Regular cardiac myocyte (primary cell): Measurements from ENCODE around the gene IGFALS. TPM values are rescaled to one million over a fixed set of nuclear protein-coding genes. Genes with fewer than 3 reads are reported as not detected.

ENCODE experiments used
- total RNA-seq: library from RNA; depleted of rRNA; stranded (reverse); fragments of >200 nt; gene quantifications from 2 replicates; pipeline ENCODE4 v1.2.3, GENCODE V29; 2014

Gene IGFALS
- total RNA-seq: not detected in 2 replicates

DNA sequence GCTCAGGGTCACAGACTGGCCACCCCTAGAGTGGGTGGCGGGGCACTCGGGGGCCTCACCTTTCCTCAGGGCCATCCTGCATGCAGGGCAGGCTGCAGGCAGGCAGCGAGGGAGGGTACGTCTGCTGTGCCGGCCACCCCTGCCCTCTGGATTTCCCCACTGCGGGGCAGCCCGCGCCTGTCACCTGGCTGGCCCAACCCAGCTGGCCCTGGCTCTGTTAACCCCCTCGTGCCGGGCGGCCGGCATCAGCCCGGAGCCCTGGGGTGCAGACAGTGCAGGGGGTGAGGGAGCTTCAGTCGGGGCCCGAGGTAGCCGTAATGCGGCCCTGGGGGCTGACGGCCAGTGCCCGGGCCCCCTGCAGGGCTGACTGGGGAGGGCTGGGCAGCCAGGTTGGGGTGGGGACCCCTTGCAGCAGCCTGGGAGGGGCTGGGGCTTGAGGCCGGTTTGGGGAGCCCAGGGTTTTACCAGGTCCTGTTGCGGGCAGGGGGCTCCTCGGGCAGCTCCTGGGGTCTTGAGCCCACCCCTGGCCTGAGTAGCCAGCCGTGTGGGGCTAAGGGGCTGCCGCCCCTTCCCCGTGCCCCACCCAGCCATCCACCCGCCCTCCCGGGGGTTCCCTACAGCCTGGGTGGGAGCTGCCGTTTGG lies at the start of gene IGFALS:
IGFALS (minus strand) TSS at position 128 of the 643 bp plus-strand sequence; CDS start at position 75, 53 bp downstream.

DNA sequence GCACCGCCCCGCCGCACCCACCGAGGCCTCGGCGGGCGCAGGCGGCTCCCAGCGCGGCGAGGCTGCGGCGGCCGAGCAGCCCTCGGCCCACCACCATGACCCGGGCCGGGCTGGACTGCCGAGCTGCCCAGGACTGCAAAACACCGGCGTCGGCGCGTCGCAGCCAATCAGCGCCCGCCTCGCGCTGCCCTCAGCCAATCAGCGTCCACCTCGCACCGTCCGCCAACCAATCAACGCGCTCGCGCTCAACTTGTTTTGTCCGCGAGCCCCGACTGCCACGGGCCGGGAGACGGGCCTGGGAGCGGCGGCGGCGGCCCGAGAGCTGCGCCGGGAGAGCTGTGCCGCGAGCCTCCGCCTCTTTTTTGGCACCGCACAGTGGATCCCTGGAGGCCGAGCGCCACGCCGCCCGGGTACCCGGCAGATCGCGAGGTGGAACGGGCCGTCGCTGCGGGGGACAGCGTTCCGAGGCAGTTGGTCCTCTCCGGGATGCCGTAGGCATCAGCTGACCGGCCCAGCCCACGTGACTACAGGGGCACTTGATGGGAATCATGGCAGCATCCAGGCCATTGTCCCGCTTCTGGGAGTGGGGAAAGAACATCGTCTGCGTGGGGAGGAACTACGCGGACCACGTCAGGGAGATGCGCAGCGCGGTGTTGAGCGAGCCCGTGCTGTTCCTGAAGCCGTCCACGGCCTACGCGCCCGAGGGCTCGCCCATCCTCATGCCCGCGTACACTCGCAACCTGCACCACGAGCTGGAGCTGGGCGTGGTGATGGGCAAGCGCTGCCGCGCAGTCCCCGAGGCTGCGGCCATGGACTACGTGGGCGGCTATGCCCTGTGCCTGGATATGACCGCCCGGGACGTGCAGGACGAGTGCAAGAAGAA lies 33.4 kb upstream of the IGFALS start, which contains the start of the genes FAHD1 and HAGH:
FAHD1 (plus strand) TSS at position 516 of the 883 bp plus-strand sequence; CDS start at position 549, 33 bp downstream.
HAGH (minus strand) TSS at position 135 of the 883 bp plus-strand sequence; CDS start at position 97, 38 bp downstream.

DNA sequence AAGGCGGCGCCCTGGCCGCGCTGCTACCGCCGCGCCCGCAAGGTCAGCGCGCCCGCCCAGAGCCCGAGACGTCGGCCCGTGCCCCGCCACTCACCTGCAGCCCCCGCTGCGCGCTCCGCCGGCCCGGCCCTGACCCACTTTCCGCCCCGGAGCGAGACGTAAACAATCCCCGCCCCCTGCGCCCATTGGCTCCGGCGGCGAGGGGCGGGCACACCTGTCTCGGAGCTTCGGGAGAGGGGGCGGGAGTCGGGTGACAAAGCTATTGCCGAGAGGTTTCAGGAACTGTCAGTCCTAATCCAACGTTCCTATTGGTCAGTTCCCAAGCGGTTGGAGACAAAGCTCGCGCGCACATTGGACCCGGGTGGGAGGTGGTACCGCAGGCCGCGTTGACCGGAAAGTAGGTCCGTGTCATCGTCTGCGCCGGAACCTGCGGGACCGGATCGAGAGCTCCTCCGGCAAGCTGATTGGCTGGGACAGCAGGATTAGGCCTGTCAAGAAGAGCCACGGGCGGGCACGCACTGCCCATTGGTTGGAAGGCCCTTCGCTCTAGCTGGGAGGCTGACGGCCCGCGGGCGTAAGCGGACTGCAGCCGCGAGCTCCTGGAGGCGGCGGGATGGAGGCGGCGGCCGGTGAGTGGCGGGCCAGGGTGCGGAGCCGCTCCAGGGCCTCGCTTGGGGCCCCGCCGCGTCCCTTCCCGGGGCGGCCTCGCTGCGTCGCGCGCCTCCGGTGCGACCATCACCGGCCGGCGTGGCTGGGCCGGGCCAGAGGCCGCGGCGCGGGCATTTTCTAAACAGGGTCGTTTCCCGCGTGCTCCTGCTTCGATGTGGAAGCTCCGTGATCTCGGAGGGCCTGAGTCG lies 10.9 kb downstream of the IGFALS start, which contains the start of the genes NUBP2 and SPSB3:
NUBP2 (plus strand) TSS at position 553 of the 857 bp plus-strand sequence; CDS start at position 614, 61 bp downstream.
SPSB3 (minus strand) TSS at position 164 of the 857 bp plus-strand sequence. CDS start 1,088 bp downstream, outside the sequence.

DNA sequence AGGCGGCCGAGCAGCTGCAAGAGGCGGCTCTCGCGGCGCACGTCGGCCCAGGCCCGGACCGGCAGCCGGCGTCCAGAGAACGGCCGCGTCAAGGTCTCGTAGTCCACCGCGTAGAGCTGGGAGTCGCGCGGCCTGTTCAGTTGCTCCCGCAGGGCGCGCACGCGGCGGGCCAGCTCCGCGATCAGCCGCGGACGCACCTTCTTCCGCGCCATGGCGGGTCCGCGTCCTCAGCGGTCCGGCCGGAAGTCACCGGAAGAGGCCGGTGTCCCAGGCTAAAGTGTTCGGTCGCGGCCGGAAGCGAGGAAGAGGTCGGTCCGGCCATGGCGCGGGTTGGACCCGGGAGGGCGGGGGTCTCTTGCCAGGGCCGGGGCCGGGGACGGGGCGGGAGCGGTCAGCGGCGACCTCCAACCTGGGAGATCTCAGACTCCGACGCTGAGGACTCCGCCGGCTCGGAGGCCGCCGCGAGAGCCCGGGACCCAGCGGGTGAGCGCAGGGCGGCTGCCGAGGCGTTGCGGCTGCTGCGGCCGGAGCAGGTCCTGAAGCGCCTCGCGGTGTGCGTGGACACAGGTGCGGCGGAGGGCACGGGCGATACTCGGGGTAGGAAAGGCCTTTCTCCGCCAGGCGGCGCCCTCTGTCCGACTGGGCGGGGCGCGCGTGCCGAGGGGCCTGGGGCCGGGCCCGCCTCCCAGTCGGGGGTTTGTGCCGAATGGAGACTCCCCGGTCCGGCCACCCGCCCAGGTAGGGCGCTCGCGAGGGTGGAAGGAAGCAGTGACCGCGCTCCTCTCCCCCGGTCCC lies 20.4 kb downstream of the IGFALS start, which contains the start of gene MRPS34:
MRPS34 (minus strand) TSS at position 227 of the 795 bp plus-strand sequence; CDS start at position 212, 15 bp downstream.

DNA sequence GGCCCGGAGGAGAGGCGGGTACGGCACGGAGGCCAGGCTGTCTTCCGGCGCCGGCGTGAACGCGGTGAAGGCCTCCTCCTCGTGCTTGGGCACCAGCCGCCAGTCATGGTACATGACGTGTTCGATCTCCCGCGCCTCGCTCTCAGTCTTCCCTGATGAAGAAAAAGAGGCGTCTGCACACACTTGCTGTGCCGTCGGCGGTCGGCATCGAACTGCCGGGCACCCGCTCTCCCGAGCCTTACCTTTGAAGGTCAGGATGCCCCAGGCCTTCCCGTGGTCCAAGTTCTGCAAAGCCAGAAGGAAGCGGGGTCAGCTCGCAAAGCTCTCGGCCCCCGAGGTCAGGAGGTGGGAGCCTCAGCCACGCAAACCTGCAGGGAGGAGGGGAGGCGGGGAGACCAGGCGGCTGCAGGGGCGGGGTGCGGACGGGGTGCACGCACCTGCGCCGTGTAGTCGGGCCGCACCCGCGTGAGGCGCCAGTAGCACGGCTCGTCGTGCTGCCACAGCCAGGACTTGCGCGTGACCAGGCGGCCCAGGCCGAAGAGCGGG lies 21.1 kb downstream of the IGFALS start, which contains the start of gene EME2:
EME2 (plus strand) TSS at position 449 of the 546 bp plus-strand sequence. CDS start 418 bp downstream, outside the sequence.

GRCh38 chr16:1771188-1771863 lies 22.2 kb downstream of the IGFALS start, which contains the start of gene NME3:
Gene NME3 (minus strand): TSS chr16:1771543. CDS start chr16:1771534, 9 bp downstream.

Other genes with a start within 250 kb of the IGFALS start
- gene IFT140, start 181.6 kb downstream of the IGFALS start, total RNA-seq: 18.2 and 25.9 TPM in 2 replicates
- 3.7 and 5.2 TPM in 2 replicates for gene CRAMP1, start 181.3 kb downstream of the IGFALS start, total RNA-seq
- gene JPT2, start 115.4 kb downstream of the IGFALS start, total RNA-seq: 52.3 and 55.0 TPM in 2 replicates
- gene MAPK8IP3, start 87.5 kb downstream of the IGFALS start, total RNA-seq: 25.7 and 46.2 TPM in 2 replicates
- 71.9 and 85.4 TPM in 2 replicates for gene NME3, start 22.2 kb downstream of the IGFALS start, total RNA-seq
- gene EME2, start 20.9 kb downstream of the IGFALS start, total RNA-seq: 7.7 and 9.6 TPM in 2 replicates
- 45.1 and 90.1 TPM in 2 replicates for gene MRPS34, start 20.6 kb downstream of the IGFALS start, total RNA-seq
- gene SPSB3, start 11.1 kb downstream of the IGFALS start, total RNA-seq: 21.5 and 37.5 TPM in 2 replicates
- 52.7 and 84.4 TPM in 2 replicates for gene NUBP2, start 10.7 kb downstream of the IGFALS start, total RNA-seq
- 70.5 and 79.0 TPM in 2 replicates for gene HAGH, start 33.1 kb upstream of the IGFALS start, total RNA-seq
- gene FAHD1, start 33.5 kb upstream of the IGFALS start, total RNA-seq: 62.6 and 71.5 TPM in 2 replicates
- 0.28 TPM in 1 of 2 replicates, not detected in the other for gene MEIOB, start 78.5 kb upstream of the IGFALS start, total RNA-seq
- not detected in 2 replicates for gene HS3ST6, start 124.7 kb upstream of the IGFALS start, total RNA-seq
- 3.1 and 11.5 TPM in 2 replicates for gene MSRB1, start 149.5 kb upstream of the IGFALS start, total RNA-seq
- under 0.01 TPM in 1 of 2 replicates, not detected in the other for gene RPL3L, start 161.0 kb upstream of the IGFALS start, total RNA-seq
- gene NDUFB10, start 165.8 kb upstream of the IGFALS start, total RNA-seq: 84.0 and 160 TPM in 2 replicates
- gene RPS2, start 171.1 kb upstream of the IGFALS start, total RNA-seq: 1,090 and 2,696 TPM in 2 replicates
- not detected in 2 replicates for gene RNF151, start 173.2 kb upstream of the IGFALS start, total RNA-seq
- 27.1 and 56.0 TPM in 2 replicates for gene TBL3, start 178.3 kb upstream of the IGFALS start, total RNA-seq
- under 0.01 TPM in 1 of 2 replicates, not detected in the other for gene NOXO1, start 187.8 kb upstream of the IGFALS start, total RNA-seq
- 9.0 and 10.2 TPM in 2 replicates for gene GFER, start 190.5 kb upstream of the IGFALS start, total RNA-seq
- 2.3 and 2.8 TPM in 2 replicates for gene SYNGR3, start 196.3 kb upstream of the IGFALS start, total RNA-seq
- gene ZNF598, start 216.1 kb upstream of the IGFALS start, total RNA-seq: 8.5 and 21.1 TPM in 2 replicates
- gene NPW, start 226.1 kb upstream of the IGFALS start, total RNA-seq: 0.28 and 0.58 TPM in 2 replicates
- gene NHERF2, start 233.2 kb upstream of the IGFALS start, total RNA-seq: 20.6 and 41.8 TPM in 2 replicates